Lower leg skin (tissue), 3 donors: ENCODE measurements around the gene PRPF8.

Experiments
- POLR2A ChIP-seq, 2 donors: fragments of 450-650 bp; IDR thresholded peaks; one replicate each; pipeline ENCODE4 v1.6.1; 2016 to 2017; ENCODE audit warnings: antibody characterized with exemption in 2 of 2, mild to moderate bottlenecking in 1 of 2, moderate library complexity in 1 of 2
- TF ChIP-seq, protein P1 (sequence below), 3 donors: fragments of 450-650 bp; IDR thresholded peaks; one replicate each; pipeline ENCODE4 v1.5.1; 2016; ENCODE audit warnings: antibody characterized with exemption in 3 of 3, mild to moderate bottlenecking in 3 of 3, moderate library complexity in 2 of 3

DNA sequence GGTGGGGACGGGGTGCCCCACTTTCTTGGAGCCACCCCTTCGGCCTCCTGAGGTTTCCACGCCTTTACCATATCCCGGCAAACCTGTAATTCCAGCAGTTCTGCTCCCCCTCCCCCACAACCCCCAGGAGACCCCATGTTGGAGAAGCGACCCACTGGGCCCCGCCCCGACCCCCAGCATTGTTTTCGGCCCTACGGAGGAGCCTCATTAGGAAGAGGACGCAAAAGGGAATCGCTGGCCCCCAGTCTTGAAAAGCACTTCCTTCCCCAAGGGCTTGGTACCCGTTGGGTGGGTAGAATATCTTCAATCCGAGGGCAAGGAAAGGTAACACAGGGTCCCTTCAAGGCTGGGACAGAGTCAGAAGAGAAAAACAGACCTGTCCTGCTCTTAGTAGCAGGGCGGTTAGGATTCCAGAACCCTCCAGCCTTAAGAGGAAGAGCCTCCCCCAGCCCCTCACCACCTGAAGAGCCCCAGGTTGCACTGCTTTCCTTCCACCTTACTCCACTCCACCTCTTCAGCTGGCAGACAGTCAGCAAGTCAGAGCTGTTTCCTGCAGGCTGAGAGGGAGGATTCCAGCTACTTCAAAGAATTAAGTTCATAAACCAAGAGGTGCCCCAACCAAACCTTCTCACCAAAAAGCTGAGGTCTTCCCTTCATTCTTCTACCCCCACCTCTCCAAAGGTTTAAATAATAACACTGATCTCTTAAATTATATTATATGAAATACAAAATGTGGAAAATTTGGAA lies 26.3 kb upstream of the PRPF8 start:
- TF ChIP-seq, protein P1, sequence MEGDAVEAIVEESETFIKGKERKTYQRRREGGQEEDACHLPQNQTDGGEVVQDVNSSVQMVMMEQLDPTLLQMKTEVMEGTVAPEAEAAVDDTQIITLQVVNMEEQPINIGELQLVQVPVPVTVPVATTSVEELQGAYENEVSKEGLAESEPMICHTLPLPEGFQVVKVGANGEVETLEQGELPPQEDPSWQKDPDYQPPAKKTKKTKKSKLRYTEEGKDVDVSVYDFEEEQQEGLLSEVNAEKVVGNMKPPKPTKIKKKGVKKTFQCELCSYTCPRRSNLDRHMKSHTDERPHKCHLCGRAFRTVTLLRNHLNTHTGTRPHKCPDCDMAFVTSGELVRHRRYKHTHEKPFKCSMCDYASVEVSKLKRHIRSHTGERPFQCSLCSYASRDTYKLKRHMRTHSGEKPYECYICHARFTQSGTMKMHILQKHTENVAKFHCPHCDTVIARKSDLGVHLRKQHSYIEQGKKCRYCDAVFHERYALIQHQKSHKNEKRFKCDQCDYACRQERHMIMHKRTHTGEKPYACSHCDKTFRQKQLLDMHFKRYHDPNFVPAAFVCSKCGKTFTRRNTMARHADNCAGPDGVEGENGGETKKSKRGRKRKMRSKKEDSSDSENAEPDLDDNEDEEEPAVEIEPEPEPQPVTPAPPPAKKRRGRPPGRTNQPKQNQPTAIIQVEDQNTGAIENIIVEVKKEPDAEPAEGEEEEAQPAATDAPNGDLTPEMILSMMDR (IDR thresholded peaks at IDR 0.05) = no peak
- TF ChIP-seq POLR2A (IDR thresholded peaks at IDR 0.05) = no peak
